Measurements from ENCODE around the gene GARRE1.

GRCh38 chr19:34277244-34277643 lies 22.9 kb downstream of the GARRE1 start:
- no peak for TF ChIP-seq RARB (CRISPR knock-in tag; IDR thresholded peaks at IDR 0.05)
- TF ChIP-seq ZFP30 (CRISPR knock-in tag; IDR thresholded peaks at IDR 0.05): no peak

All from SK-N-SH treated with all-trans-retinoic acid at 6 μM for 48 hours (cell line).